ENCODE results near the gene DQX1. TPM values are rescaled to one million over a fixed set of nuclear protein-coding genes. Genes with fewer than 3 reads are reported as not detected.
"Not testable (repeated sequence)": the region's sequence is repeated elsewhere in the genome, so short reads cannot be mapped to it uniquely, and the experiment has no call there.

The DQX1 gene
- total and polyA plus RNA-seq, 11 donors = not detected

DNA sequence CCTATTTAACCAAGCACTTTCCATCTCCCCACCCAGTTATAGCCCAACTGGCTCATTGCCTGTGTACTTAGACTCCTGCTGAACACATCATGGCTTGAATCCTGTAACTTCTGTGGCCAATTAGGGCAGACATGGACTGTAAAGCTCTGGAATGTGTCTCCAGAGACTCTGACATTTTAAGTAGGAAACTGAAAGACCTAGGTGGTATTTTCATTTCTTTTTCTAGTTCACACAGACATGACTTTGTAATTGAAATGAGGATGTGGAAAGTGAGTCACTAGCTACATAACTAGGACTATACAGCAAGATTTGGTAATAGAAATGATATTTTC lies 40.7 kb upstream of the DQX1 start:
- ATAC-seq (peak in 2 of 4 donors; percentile 70 to 73), DNase-seq (no peak)
- Histone ChIP-seq H3K9me3 (no peaks in the 10 kb centered on the region), H3K27me3 (peaks cover 0 to 10% (median 0%) of the 10 kb centered on the region in 9 donors), H3K27ac (no peak overlapping the region), H3K4me1 (peaks cover 0 to 28% (median 0%) of the 10 kb centered on the region in 12 donors), H3K4me3 (no peak overlapping the region), H3K36me3 (no peaks in the 10 kb centered on the region)
- intact Hi-C loops (cut with DNase I) = no loop called here
- no peak for TF ChIP-seq POLR2A (IDR thresholded peaks at IDR 0.05)
- TF ChIP-seq, protein P1, sequence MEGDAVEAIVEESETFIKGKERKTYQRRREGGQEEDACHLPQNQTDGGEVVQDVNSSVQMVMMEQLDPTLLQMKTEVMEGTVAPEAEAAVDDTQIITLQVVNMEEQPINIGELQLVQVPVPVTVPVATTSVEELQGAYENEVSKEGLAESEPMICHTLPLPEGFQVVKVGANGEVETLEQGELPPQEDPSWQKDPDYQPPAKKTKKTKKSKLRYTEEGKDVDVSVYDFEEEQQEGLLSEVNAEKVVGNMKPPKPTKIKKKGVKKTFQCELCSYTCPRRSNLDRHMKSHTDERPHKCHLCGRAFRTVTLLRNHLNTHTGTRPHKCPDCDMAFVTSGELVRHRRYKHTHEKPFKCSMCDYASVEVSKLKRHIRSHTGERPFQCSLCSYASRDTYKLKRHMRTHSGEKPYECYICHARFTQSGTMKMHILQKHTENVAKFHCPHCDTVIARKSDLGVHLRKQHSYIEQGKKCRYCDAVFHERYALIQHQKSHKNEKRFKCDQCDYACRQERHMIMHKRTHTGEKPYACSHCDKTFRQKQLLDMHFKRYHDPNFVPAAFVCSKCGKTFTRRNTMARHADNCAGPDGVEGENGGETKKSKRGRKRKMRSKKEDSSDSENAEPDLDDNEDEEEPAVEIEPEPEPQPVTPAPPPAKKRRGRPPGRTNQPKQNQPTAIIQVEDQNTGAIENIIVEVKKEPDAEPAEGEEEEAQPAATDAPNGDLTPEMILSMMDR (IDR thresholded peaks at IDR 0.05) = no peak

DNA sequence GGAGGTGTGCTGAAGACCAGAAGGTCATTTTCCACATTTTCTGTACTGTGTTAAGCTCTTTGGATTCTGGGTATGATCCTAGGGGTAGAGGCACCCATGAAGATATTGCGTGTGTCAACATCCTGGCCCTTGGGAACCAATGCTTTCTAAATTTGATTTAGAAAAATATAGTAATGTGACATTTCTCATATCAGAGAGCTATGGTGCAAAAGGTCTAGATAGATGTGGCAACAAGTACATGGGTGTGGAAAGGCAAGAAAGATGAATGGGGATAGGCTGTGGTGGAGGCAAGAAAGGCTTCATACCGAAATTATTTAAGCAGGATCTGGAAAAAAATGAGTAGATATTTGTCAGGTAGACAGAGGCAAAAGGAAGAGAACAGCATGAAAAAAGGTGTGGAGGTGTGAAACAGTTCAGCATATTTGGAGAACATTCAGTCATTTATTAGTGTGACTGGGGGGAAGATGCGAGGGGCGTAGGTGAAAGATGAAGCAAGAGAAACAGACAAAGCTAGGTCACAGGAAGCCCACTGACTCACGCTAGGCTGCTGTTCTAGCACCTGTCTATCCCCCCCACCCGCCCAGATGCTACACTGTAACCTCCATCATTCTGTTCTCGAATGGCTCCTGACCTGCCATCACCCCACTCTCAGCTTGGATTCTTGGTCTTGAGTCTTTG lies 40.2 kb upstream of the DQX1 start:
- no peak overlapping the region for H3K4me3 ChIP-seq
- H3K9me3 ChIP-seq = no peaks in the 10 kb centered on the region
- WGBS, 4 donors = 75 to 79% (median 76%) methylated on average over 7 of the region's 7 CpGs
- intact Hi-C loops (cut with DNase I) = no loop called here
- H3K36me3 ChIP-seq = no peaks in the 10 kb centered on the region
- TF ChIP-seq, protein P1 (IDR thresholded peaks at IDR 0.05) = no peak
- TF ChIP-seq POLR2A (IDR thresholded peaks at IDR 0.05) = no peak
- peaks cover 0 to 10% (median 0%) of the 10 kb centered on the region in 9 donors for H3K27me3 ChIP-seq
- H3K27ac ChIP-seq = no peak overlapping the region
- no peak for DNase-seq
- peaks cover 0 to 23% (median 0%) of the 10 kb centered on the region in 12 donors for H3K4me1 ChIP-seq
- no peak for ATAC-seq

DNA sequence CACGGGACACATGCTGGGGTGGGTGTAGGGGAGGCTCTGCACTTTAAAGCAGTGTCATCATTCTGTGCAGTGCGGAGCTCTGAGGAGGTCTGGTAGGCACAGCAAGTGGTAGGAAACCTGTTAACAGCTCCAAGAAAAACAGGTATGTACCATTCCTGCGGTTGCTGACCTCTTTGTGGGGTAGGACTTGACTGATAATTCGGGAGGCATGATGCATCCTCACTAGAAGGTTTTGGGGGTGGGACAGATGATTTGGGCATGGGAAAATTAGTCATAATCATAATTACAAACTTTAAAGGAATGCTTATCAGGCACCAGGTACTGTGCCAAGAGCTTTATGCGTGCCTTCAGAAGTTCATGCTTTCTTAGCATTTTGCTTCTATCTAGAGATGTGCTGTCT lies 38.2 kb upstream of the DQX1 start:
- H3K4me3 ChIP-seq = no peak overlapping the region
- ATAC-seq (no peak), DNase-seq (no peak)
- TF ChIP-seq POLR2A (IDR thresholded peaks at IDR 0.05) = no peak
- TF ChIP-seq, protein P1 (IDR thresholded peaks at IDR 0.05) = no peak
- H3K4me1 ChIP-seq = peaks cover 0 to 23% (median 0%) of the 10 kb centered on the region in 12 donors
- peaks cover 0 to 10% (median 0%) of the 10 kb centered on the region in 9 donors for H3K27me3 ChIP-seq
- no peak overlapping the region for H3K27ac ChIP-seq
- 60 to 76% (median 68%) methylated on average over 5 of the region's 5 CpGs for WGBS, 4 donors
- H3K36me3 ChIP-seq = no peaks in the 10 kb centered on the region
- no peaks in the 10 kb centered on the region for H3K9me3 ChIP-seq
- intact Hi-C loops (cut with DNase I) = no loop called here

DNA sequence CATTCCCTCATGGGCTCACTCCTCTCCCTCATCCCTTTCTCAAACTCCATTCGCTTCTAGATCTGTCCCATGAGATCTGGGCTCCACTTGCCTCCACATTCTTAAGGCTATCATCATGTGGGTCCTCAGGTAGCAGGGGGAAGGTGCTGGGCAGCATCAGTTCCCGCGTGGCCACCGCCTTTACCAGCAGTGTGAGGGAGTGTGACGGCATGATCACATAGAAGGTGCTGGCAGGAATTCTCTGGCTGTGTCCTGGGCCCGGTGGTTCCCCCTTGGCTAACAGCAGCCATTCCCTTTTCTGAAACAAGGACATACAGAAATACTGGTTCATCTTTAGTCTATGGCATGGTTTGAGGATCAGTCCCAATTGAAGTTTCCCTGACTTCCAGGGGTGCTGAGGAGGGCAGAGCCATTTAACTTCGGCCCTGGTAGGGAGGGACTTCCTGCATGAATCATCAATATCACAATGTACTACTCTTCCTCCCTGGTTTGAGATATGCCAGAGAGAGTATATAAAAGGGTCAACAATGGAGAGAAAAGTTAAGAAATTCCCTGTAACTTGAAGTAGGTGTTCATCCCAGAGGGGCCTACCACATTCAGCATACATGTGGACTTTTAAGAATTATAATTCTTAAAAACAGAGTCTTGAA lies 36.2 kb upstream of the DQX1 start:
- no peak overlapping the region for H3K27ac ChIP-seq
- no peak for ATAC-seq
- H3K4me1 ChIP-seq = peaks cover 0 to 9% (median 0%) of the 10 kb centered on the region in 12 donors
- DNase-seq = no peak
- H3K4me3 ChIP-seq = no peak overlapping the region
- H3K36me3 ChIP-seq = peaks cover 0 to under 1% (median 0%) of the 10 kb centered on the region in 9 donors
- 75 to 79% (median 77%) methylated on average over 7 of the region's 7 CpGs for whole genome bisulfite sequencing, 4 donors
- intact Hi-C loops (cut with DNase I) = no loop called here
- no peaks in the 10 kb centered on the region for H3K9me3 ChIP-seq
- peaks cover 0 to 10% (median 0%) of the 10 kb centered on the region in 9 donors for H3K27me3 ChIP-seq
- TF ChIP-seq, protein P1 (IDR thresholded peaks at IDR 0.05) = no peak
- no peak for TF ChIP-seq POLR2A (IDR thresholded peaks at IDR 0.05)

DNA sequence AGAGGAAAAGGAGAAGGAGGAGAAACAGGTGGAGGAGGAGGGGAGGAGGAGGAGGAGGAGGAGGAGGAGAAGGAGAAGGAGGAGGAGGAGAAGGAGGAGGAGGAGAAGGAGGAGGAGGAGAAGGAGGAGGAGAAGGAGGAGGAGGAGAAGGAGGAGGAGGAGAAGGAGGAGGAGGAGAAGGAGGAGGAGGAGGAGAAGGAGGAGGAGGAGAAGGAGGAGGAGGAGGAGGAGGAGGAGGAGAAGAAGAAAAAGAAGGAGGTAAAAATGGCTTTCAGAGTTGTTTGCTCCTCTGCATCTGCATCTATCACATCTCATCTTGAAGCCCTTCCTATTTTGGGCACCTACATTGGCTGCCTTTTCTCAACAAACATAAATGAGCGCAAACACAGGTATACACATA lies 35.0 kb upstream of the DQX1 start:
- DNase-seq; H3K4me3 ChIP-seq; intact Hi-C loops (cut with DNase I); ATAC-seq; H3K9me3 ChIP-seq; H3K27ac ChIP-seq: not testable (repeated sequence)
- WGBS, 4 donors = 91 to 97% (median 95%) methylated on average over 1 of the region's 1 CpG
- Histone ChIP-seq H3K27me3 (peaks cover 0 to 10% (median 0%) of the 10 kb centered on the region in 9 donors), H3K4me1 (peaks cover 0 to 16% (median 0%) of the 10 kb centered on the region in 12 donors), H3K36me3 (peaks cover 0 to 13% (median 0%) of the 10 kb centered on the region in 9 donors)

Data from heart left ventricle (tissue), 16 donors.